ENCODE data around the gene ADAMTS2.

DNA sequence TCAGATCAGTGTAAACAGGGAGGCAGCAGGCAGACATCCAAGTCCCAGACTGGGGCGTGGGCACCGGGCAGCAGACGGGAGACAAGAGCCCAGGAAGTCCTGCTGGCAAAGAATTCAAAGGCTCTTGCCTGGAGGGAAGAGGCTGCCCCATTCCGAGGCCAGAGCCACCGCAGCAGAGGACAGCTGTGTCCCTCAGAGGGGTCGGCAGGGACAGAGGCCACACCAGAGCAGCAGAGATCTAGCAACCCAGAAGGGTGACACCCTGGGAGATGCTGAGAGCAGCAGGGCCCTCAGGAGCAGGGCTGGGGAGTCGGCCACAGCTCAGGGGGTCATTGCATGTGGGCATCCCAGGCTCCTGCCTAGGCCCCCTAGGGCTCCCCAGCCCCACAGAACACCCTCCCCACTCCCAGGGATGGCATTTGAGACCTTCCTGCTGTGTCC lies 29.1 kb downstream of the ADAMTS2 start:
- TF ChIP-seq EZH2 (IDR thresholded peaks at IDR 0.05; ENCODE audit: insufficient read depth, poor library complexity, severe bottlenecking) (no peak), EZH2phosphoT487 (IDR thresholded peaks at IDR 0.05; ENCODE audit: insufficient read depth, low read depth) (no peak)
